DMS153 treated with DMSO at 0.1 percent for 48 hours (cell line): Measurements from ENCODE around the gene FBXO42.
"Not testable (repeated sequence)": the region's sequence is repeated elsewhere in the genome, so short reads cannot be mapped to it uniquely, and the experiment has no call there.

ENCODE experiments used
- DNase-seq: peaks from one replicate; lab custom pipeline; 2025; ENCODE audit not compliant: unreplicated experiment; lab: John Stamatoyannopoulos, UW

Gene FBXO42

DNA sequence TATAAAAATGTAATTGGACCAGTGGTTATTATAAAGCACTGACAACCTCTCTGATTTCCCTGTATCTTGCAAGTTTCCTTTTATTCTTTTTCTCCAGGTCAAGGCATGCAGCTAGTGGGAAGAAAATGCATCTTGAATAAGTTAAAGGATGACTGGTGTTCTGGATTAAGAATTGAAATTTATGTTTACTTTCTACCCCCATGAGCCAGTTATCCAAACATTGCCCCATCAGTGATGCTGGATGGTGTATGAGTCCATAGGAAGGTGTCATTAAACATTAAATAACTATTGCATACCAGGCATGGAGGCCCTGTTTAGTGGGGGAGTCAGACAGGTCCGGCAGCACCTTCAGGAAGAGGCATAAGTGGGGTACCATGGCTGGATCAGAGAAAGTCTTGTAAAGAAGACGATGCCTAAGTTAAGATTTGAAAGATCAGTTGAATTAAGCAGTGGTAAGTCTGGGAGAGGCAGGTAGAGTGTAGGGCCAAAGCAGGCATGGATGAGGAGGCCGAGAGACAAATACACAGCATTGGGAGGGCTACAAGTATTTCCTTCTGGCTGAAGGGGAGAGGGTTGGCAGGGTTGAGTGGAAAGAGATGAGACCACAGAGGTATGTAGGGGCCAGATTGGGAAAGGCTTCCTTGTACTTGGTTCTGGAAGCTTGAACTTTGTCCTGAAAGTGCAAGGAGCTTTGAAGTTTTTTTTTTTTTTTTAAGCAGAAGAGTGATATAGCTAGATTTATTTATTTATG is 20.4 kb upstream of the FBXO42 start:
- no peak for DNase-seq

DNA sequence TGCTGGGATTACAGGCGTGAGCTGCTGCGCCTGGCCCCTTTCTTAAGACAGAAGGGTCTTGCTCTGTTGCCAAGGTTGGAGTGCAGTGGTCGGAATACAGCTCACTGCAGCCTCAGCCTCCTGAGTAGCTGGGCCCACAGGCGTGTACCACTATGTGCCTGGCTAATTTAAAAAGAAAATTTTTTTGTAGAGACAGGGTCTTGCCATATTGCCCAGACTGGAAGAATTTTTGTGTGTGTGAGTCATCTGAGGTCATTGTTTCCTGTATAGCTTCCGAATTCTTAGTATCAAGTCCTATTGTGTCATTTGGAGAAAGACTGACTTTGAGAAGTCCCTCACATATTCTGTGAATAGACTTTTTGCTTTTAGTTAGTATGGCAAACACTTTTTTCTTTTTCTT is 19.4 kb upstream of the FBXO42 start:
- no peak for DNase-seq

DNA sequence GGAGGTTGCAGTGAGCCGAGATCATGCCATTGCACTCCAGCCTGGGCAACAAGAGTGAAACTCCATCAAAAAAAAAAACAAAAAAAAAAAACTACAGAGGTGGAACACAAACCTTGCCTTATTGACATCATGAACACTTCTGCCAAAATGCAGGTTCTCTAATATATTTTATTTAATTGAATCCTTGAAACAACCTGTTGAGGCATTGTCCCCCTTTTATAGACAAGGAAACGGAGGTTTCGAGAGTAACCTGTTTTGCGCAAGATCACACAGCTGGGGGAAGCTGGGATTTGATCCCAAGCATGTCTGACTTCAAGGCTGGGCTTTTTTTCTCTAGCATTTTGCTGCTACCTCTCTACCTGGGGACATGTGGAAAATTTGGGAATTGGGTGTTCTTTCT is 17.5 kb upstream of the FBXO42 start:
- DNase-seq = no peak

DNA sequence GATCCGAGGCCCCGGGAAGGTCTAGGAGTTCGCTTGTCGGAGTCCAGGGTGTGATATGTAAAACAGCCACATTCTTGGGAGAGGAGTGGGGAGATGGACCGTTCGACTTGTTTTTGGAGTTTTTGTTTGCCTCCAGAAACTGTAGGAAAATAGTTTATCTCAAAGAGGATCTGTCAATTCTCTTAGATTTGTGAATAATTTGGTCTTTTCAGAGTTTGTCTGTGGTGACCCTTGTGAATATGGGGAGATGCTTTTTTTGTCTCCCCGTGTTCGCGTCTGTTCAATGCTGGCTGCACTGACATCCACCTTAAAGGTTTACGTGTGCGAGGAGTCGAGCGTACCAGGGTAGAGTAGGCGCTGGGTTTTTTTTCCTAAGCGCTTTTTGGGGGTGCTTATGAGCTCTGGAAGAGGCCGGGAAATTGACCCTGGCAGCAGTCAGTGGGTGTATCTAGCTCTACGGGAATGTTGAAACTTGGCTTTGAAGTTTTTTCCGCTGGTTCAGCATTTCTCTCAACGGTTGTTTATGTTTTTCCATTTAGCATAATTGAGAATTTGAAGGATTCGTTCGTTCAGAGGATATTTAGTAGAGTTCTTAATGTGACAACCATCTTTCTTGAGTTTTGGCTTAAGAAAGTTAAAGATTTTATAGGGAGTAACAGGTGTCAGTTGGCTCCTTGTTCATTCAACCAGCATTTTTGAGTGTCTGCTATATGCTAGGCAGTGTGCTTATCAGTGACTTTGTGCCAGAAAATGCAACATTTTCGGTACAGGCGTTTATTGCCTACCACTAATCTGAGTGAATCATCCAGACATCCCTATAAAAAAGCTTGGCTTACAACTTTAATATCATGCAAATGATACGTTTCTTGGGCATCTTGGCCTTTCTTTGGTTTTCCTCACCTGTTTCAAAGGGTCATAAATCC is 15.9 kb upstream of the FBXO42 start:
- DNase-seq = no peak

DNA sequence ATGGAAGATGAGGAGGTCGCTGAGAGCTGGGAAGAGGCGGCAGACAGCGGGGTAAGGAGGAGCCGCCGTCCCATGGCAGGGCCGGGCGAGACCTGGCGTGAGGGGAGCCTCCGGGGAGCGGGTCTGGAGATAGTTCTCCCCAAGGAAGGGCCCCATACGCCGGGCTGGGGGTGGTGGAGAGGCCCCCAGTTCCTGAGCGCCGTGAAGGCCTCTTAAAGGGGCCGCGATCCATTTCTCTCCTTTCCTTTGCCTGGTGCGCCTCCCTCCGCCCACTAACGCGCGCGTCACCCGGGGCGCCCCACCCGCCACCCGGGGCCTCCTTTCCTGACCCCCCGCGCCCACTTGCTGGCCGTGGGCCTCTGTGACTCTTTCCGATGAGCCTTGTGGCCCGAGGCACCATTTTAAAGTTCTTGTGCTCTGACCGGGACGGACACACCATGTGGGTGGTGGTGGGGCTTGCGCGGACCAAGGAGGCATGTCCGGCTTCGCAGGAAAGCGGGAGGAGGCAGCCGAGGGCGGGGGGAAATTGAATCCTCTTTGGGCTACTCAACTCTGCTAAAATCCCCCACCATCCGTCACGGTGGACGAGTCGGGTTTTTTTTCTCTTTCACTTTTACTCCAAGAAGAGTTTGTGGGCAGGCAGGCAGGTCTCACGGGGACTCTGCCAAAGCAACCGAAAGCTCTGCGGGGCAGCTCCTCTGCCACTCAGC is 15.1 kb upstream of the FBXO42 start:
- DNase-seq = peak; percentile 75

DNA sequence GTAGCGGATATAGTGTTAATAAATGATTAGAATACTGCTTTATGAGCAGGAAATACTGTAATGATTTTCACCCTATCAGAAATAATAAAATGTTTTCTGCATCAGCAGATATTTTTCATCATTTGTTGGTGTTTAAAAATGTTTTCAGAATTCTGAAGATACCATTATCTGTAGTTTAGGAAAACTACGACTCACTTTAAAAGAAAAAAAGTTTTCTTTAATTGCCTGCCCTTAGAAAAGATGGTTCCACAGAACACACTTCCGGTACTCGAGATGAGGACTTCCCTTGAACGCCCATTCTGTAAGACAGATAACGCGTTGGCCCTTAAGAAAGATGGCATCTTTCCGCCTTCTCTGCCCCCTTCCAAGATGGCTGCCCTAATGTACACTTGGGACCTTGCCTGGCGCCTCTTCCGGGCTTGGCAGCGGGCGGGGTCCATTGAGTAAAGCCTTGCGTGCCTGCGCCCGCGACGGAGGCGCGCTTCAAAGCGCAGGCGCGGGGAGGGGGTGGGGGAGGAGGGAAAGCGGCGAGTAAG is 14.5 kb upstream of the FBXO42 start, which contains the start of gene SZRD1:
Gene SZRD1 (plus strand): TSS at position 521 of the 536 bp plus-strand sequence. CDS start 16 bp downstream, outside the sequence.
- DNase-seq = peak; percentile 97

DNA sequence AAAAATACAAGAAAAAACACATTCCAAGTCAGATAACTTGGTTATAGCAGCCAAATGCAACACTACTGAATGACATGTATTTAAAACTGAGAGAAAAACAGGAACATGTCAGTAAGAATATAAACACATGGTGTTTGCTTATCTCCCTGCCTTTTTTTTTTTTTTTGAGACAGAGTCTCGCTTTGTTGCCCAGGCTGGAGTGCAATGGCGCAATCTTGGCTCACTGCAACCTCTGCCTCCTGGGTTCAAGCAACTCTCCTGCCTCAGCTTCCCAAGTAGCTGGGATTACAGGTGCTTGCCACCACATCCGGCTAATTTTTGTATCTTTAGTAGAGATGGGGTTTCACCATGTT is 12.8 kb upstream of the FBXO42 start:
- DNase-seq = not testable (repeated sequence)

DNA sequence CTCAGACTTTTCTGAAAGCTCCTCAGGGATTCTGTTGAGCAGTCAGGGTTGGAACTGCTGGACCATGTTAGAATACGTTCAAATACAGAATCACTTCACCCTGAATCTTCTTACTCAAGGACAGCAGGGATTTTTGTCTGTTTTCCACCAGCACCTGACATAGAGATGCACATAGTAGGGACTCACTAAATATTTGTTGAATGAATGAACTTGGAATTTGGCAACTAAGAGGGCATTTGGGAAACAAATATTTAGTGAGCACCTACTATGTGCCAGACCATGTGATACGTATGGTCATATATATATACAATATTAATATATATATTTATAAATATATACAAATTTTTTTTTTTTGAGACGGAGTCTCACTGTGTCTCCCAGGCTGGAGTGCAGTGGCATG is 4.6 kb upstream of the FBXO42 start:
- no peak for DNase-seq

DNA sequence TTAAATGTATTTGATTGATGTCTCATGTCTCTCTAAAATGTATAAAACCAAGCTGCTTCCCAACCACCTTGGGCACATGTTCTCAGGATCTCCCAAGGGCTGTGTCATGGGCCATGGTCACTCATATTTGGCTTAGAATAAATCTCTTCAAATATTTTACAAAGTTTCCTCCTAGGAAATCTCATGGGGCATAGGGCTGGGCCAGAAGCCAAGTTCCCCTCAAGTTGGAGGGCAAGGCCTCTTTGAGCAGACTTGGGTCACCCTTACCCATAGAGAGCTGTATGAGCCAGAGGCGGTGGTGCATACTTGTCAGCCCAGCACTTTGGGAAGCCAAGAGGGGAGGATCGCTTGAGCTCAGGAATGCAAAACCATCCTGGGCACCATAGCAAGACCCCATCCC is 2.3 kb upstream of the FBXO42 start:
- DNase-seq = no peak

DNA sequence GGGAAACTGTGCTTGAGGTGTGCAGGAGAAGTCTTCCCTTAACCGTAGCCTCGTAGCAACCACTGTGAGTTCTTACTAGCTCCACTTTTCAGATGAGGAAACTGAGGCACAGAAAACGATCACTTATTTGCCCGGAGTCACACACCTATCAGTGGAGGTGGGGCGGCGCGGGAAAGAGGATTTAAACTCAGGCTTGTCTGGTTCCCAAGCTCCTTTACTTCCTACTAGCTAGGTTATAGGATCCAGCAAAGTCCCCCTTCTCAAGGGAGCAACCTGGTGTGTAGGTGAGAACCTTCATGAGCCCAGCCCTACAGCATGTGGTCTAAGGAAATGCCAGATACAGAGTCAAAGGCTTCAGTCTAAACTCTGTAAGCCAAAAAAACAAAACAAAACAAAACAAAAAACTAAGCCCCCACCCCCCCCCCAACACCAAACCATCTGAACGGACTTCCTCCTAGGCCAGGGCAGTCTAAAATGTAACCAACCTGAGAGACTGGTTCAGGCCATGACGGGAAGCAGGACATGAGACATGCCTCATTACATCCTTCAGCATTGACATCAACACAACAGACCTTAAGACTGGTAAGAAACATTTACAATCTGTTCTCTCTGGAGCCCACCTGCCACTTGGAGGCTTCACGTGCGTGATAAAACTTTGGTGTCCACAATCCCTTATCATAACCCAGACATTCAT is 709 bp upstream of the FBXO42 start:
- DNase-seq = no peak

DNA sequence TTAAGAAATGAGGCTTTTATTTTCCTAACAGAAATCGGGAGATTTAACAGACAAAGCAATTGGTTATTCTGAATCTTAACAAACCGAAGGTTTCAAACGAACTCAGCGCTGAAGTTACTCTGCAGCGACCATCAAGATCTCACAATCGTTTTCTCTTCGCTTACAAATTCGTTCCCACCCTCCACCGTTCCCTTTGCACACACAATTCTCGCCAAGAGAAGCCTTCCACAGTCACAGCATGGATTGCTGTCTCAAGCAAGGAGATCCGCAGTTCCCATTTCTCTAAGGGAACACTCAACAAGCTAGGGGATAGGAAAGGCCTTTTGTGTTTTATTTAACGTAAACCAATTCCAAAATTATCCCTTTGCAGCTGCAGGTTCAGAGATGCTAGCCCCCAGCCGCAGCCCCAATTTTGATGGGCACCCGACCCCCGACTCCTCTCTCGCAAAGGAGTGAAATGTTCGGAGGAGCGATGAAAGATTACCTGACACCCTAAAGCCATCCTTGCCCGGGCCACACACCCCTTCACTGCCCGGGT is 755 bp downstream of the FBXO42 start:
- no peak for DNase-seq

DNA sequence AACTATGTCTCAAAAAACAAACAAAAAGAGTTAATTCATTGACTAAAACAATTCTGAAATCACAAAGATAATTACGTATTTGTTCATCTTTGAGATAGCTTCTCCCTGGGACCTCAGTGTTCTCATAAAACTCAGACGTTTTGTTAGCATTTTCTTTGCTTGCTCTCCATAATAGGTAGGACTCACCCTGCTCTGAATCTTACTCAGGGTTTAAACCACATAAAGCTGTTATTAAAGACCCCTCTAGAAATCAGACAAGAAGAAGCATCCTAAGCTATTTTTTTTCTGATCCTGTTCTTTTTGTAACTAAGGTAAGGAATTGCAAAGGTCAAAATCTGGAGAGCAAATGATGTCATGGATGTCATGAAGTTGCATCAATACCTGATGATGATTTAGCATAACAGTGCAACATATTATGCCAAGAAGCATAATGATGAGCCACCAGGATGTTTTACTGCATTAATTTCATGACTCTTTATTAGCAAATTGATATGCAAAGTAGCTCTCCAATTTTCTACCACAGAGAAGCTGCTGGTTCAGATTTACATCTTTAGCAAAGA is 2.4 kb downstream of the FBXO42 start:
- DNase-seq = no peak

DNA sequence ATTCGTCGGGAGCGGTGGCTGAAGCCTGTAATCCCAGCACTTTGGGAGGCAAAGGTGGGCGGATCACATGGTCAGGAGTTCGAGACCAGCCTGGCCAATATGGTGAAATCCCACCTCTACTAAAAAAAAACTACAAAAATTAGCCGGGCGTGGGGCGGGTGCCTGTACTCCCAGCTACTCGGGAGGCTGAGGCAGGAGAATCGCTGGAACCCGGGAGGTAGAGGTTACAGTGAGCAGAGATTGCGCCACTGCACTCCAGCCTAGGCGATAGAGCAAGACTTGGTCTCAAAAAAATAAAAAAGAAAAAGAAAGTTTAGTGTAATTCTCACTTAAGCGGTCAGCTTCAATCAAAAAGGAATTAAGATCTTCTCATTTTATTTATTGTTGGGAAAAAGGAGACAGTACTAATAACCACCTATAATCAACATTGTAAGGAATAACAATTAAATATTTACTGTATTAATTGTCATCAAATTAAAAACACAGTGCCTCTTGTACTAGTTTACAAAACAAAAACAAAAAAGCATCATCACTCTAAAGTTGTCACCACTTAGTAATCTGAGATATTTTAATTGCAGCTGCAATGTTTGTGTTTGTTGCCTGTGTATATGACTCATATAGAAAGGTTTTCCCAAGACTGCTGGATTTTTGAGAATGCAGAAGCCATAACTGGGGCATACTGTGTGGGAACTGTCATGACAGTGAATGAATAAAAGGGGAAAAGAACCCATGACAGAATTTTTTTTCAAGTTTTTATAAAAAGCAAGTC is 3.7 kb downstream of the FBXO42 start:
- no peak for DNase-seq

DNA sequence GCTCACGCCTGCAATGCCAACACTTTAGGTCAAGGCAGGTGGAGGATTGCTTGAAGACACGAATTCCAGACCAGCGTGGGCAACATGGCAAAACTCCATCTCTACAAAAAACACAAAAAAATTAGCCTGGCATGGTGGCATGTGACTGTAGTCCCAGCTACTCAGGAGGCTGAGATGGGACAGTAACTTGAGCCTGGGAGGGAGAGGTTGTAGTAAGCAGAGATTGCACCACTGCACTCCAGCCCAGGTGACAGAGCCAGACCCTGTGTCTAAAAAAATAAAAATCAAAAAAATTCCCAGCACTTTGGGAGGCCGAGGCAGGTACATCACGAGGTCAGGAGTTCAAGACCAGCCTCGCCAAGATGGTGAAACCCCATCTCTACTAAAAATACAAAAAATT is 9.0 kb downstream of the FBXO42 start:
- not testable (repeated sequence) for DNase-seq

DNA sequence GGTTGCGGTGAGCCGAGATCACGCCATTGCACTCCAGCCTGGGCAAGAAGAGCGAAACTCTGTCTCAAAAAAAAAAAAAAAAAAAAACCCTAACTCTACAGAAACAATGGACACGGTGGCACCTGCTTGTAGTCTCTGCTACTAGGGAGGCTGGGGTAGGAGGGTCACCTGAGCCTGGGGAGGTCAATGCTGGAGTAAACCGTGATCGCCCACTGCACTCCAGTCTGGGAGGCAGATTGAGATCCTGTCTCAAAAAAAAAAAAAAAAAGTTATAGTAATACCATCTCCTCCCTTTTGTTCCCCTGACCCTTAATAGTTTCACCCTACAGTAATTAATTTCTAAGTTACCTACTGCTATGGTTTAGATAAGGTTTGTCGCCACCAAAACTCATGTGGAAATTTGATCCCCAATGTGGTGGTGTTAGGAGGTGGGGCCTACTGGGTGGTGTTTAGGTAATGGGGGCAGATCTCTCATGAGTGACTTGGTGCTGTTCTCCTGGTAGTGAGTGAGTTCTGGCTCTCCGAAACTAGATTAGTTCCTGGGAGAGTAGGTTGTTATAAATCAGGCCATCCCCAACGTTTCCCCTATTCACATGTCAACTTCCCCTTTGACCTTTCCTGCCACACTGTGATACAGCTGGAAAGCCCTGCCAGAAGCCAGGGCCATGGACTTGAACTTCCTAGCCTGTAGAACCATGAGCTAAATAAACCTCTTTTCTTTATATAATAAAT is 9.8 kb downstream of the FBXO42 start:
- DNase-seq = no peak

DNA sequence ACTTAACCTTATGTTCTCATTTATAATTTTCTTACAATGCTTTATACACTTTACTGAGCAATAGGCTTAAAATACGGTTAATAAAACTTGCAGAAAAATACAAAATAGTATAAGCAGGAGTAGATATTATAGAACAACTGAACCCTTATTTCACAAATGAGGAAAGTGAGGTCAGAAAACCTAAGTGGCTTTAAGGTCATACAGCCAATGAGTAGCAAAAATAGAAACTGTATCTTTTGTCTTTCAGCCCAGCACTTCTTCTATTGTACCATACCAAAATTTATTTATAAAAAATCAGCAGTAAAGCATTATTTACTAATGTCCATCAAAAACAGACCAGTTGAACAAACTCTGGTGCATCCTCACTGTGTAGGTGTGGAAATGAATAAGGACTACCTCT is 11.6 kb downstream of the FBXO42 start:
- DNase-seq = no peak

DNA sequence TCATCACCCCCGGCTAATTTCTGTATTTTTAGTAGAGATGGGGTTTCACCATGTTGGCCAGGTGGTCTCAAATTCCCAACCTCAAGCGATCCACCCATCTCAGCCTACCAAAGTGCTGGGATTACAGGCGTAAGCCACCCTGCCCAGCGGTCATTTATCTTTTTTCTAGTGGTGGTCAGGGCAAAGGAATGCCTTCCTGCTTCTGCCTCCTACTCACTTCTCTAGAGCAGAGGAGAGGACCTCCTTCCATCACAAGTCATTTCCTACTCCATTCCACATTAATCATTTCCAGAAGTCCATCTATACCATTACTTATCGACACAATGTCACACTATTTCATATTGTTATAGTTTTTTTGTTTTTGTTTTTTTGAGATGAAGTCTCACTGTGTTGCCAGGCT is 13.3 kb downstream of the FBXO42 start:
- DNase-seq = no peak

DNA sequence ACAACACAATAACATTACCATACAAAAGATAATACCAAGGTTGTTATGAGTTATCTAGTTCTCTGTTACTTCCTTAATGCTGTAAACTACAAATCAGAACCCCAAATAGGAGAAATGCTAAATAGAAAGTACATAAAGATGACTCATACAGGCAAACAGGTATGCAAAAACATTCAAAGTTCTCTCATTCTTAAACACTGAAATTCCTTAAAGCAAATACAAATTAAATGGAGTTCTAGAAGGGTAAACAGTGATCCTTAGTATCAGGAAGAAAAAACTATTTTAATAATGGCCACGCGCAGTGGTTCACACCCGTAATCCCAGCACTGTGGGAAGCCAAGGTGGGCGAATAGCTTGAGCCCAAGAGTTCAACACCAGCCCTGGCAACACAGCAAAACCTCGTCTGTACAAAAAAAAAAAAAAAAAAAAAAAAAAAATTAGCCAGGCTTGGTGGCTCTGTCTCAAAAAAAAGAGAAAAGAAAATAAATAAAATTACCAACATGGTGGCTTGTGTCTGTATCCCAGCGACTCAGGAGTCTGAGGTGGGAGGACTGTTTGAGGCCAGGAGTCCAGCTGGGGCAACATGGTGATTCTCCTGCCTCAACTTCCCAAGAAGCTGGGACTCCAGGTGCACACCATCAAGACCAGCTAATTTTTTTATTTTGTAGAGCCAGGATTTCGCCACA is 17.5 kb downstream of the FBXO42 start:
- DNase-seq = no peak
